Esophagus mucosa (tissue), 1 donor: ENCODE results near the gene DNAJB5. TPM values are rescaled to one million over a fixed set of nuclear protein-coding genes. Genes with fewer than 3 reads are reported as not detected.

ENCODE experiments used
- ATAC-seq: fragments of 200-7000 bp; cut with Tn5 transposase; one replicate; pipeline ENCODE4 v1.9.1; 2020
- total RNA-seq: library from RNA; stranded (reverse); gene quantifications from one replicate; pipeline ENCODE4 v1.2.4, GENCODE V29; 2023
- donor health status: DM: yes; HTN: yes; CAD: no.

DNAJB5 gene
- total RNA-seq, 1 donor from 2014 or later: 3.4 TPM

- no peak for ATAC-seq
Observed at GRCh38 chr9:34985311-34985899, 4.1 kb upstream of the DNAJB5 start.

DNA sequence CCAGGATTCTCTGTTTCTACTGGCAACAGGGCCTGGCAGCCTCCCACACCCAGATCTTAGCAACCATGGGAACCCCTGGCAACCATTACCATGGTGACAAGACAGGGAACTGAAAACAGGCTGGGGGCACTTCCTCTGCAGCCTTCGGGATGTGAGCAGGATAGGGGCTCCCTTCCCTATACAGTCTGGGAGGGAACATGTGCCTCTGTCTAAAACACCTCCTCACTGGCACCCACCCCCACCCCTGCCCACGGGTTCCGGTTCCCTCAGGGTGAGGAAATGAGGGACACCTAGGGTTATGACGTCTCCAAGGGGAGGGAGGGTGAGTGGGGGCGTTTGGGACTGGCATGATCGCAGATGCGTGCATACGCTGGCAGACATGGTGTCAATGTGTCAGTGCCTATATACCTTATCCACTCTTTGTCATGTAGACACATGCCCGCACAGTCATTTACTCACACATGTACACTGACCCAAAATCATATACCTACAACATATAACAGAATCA, 3.0 kb upstream of the DNAJB5 start:
- ATAC-seq: no peak

- no peak for ATAC-seq
Observed at GRCh38 chr9:34987160-34987901, 2.2 kb upstream of the DNAJB5 start.

GRCh38 chr9:34988218-34989002, 1.1 kb upstream of the DNAJB5 start:
- ATAC-seq: no peak

DNA sequence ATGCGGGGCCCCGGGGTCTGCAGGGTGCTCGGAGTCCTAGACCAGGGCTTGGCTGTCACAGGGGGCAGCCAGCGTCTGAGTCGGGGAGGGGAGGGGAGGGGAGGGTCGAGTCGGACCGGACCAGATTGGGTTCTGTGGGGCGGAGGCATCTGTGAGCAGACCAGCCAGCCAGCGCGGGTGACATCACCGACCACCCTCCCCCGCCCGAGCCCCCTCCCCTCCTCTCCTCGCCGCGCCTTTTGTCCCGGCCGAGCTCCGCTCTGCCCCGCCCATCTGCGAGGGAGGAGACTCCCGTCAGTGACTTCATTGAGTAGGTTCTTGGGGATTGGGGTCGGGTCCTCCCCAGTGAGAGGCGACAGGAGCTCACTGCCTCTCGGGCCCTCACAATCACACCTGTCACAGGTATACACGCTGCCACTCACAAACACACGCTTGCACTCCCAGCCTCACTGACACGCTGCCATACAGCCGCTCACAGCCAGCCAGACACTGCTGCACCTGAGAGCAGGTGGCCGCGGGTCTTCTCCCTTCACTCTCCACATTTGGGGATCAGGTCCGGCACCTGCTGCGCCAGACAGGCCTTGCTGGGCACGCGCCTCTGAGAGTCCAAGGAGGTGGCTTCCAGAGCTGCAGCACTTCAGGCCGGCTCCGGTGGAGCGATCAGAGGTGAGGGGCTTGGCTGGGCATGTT, 546 bp downstream of the DNAJB5 start:
- ATAC-seq: peak; percentile 5

GRCh38 chr9:34990908-34991606, 1.5 kb downstream of the DNAJB5 start:
- ATAC-seq: no peak

- no peak for ATAC-seq
Observed at GRCh38 chr9:34991607-34992375, 2.2 kb downstream of the DNAJB5 start.

GRCh38 chr9:34992376-34992951, 2.9 kb downstream of the DNAJB5 start:
- ATAC-seq: no peak

DNA sequence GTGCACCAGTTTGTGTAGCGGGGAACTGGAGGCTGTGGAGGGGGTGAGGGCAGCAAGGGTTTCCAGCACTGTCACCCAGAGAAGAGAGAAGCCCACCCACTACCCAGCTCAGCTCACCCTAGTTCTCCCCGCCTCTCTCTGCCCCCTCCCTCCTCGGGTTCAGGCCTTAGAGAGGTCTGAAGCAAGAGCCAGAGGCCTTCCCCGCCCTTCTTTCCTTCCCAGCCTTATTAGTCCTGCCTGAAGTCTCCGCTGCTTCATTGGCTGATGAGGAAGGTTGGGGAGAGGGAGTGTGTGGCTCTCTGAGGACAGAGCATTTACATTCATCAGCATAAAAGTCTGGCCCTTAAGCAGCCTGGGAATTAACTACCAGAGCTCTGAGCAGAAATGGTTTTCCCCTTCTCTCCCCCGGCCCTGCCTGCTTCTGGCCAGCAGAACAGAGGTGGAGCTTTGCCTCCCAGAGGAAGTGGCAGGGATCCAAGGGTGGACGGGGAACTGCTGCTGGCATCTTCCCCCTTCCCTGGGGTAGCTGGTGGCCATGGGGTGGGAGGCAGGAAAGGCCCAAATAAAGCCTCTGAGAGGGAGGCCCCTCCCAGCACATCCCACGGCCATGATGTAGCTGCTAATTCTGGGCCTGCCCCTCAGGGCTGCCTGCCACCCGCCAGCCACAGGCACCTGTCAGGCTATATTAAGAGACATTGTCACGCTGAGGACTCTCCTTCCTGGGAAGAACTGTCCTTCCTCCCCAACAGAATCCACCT, 4.1 kb downstream of the DNAJB5 start:
- peak; percentile 30 for ATAC-seq

DNA sequence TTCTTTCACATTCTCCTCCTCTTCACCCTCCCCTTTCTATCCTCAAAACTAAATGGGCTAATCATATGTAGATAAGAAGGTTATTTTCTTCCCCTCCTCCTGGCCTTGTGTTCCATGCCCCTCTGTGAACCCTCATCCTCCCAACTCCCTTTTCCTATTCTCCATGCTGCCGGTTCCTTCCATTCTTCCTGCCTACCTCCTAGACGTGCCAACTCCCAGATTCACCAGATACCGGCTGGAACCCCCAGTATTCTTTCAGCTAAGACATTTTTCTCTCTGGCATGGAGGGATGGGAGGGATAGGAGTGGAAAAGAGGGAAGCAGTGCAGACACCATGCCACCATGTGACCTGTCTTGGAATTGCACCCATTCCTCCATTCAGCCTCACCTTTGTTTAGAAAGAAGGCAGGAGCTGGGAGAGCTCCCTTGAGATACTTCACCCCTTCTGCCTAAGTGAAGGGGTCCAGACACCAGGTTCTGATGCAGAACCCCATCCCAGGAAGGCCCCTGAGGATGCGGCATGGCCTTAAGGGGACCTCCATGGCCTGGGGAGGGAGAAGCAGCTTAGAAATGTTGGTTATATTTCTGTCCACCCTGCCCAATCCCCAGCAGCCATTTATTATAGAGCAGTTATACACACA, 4.8 kb downstream of the DNAJB5 start:
- ATAC-seq: peak; percentile 22

GRCh38 chr9:34994900-34995669, 5.5 kb downstream of the DNAJB5 start:
- ATAC-seq: peak; percentile 82

GRCh38 chr9:34995670-34996060, 6.1 kb downstream of the DNAJB5 start:
- no peak for ATAC-seq

DNA sequence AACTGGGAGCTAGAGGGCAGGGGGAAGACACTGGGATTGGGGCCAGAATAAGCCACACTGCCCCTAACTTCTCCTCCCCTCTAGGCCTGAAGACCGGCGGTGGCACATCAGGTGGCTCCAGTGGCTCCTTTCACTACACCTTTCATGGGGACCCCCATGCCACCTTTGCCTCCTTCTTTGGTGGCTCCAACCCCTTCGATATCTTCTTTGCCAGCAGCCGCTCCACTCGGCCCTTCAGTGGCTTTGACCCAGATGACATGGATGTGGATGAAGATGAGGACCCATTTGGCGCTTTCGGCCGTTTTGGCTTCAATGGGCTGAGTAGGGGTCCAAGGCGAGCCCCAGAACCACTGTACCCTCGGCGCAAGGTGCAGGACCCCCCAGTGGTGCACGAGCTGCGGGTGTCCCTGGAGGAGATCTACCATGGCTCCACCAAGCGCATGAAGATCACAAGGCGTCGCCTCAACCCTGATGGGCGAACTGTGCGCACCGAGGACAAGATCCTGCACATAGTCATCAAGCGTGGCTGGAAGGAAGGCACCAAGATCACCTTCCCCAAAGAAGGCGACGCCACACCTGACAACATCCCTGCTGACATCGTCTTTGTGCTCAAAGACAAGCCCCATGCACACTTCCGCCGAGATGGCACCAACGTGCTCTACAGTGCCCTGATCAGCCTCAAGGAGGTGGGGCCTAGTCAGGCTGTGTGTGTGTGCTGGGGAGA, 6.8 kb downstream of the DNAJB5 start:
- ATAC-seq: no peak

GRCh38 chr9:34996905-34997279, 7.3 kb downstream of the DNAJB5 start:
- no peak for ATAC-seq

- no peak for ATAC-seq
Observed at GRCh38 chr9:34997379-34997781, 7.8 kb downstream of the DNAJB5 start.

GRCh38 chr9:34998266-34998665, 8.7 kb downstream of the DNAJB5 start:
- no peak for ATAC-seq

GRCh38 chr9:34999576-34999975, 10.0 kb downstream of the DNAJB5 start:
- ATAC-seq: no peak
